GM12872 (cell line): ENCODE data around the gene SH2D3C.

Experiments
- TF ChIP-seq, protein P1 (sequence below): IDR thresholded peaks from 3 replicates; pipeline ENCODE4 v1.5.1; 2011; ENCODE audit warnings: low read depth, mild to moderate bottlenecking, low read length, moderate library complexity; ENCODE audit not compliant: insufficient read depth

Gene SH2D3C

DNA sequence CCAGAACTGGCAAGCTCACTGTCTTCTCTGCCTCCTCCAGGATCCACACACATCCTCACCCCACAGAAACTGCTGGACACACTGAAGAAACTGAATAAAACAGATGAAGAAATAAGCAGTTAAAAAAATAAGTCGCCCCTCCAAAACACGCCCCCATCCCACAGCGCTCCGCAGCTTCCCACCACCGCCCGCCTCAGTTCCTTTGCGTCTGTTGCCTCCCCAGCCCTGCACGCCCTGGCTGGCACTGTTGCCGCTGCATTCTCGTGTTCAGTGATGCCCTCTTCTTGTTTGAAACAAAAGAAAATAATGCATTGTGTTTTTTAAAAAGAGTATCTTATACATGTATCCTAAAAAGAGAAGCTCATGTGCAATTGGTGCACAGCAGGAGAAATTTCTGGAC is 87.7 kb downstream of the SH2D3C start:
- TF ChIP-seq, protein P1, sequence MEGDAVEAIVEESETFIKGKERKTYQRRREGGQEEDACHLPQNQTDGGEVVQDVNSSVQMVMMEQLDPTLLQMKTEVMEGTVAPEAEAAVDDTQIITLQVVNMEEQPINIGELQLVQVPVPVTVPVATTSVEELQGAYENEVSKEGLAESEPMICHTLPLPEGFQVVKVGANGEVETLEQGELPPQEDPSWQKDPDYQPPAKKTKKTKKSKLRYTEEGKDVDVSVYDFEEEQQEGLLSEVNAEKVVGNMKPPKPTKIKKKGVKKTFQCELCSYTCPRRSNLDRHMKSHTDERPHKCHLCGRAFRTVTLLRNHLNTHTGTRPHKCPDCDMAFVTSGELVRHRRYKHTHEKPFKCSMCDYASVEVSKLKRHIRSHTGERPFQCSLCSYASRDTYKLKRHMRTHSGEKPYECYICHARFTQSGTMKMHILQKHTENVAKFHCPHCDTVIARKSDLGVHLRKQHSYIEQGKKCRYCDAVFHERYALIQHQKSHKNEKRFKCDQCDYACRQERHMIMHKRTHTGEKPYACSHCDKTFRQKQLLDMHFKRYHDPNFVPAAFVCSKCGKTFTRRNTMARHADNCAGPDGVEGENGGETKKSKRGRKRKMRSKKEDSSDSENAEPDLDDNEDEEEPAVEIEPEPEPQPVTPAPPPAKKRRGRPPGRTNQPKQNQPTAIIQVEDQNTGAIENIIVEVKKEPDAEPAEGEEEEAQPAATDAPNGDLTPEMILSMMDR = no peak

DNA sequence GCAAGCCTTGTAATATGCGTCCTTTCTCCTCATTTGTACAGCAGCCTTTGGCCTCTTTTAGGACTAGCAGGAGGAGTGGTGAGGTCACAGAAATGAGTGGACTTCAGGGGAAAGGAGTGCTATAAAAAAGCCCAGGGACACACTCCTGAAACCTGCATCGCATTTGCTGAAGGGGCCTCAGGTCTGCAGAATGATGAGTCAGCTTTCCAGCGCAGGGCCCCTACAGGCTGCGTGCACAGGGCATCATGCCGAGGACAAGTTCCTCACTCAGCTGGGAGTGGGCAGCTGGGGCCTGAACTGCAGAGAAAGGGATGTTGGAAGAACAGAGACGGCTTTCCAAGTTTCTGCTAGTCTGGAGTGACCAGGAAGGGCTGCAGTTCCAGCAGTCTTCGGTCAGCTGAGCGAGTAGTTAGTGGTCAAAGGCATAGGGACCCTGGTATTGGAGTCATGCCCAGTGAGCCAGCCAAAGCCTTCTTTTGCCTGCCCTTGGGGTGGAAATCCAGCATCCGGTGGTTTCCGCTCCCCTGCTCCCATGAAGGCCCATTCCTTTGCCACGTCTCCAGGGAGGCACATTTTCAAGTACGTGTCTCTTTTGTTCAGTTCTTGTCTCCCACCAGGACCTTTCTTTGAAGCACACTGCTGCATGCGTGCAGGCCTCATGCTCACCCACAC is 89.0 kb downstream of the SH2D3C start:
- TF ChIP-seq, protein P1 = no peak
